ENCODE data around the gene MYB.

DNA sequence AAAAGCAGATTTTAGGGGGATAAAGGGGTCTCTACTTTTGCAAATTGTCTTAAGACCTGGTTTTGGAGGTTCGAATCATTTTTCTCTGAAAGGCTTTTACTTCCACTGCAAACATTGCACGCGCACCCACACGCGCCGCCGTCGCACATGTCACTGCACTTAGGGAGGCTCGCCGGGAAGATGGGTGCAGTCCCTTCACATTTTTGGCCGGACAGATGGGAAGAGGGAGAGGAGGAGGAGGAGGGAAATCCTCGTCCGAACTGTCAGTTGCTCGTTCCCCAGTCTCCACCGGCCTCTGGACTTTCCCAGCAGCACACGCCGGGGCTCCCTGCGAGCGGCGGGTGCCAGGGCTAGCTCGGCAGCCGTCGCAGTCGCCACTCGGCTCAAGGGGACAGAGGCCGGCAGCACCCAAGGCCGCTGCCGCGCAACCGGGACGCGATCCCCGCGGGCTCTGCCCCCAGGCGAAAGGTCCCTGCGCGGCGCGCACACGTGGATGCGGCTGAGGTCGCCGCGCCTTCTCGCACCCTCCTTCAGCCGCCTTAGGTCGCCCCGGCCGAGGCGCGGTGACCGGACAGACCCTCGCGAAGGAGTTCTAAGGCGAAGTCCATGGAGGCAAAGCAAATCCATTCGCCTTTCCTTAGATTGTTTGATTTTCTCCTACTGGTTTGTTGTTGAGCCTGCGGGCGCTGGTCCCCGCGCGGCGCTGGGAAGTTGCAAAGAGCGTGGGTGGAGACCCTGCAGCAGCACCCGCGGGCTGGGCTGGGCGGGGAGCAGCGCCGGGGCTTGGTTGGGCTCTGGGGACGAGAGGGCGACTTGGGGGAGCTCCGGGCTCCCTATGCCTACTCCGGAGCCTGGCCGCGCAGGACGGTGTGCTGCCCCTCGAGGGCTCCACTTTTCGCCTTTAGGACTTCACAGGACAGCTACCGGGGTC lies 1.2 kb downstream of the MYB start:
- TF ChIP-seq, protein P1, sequence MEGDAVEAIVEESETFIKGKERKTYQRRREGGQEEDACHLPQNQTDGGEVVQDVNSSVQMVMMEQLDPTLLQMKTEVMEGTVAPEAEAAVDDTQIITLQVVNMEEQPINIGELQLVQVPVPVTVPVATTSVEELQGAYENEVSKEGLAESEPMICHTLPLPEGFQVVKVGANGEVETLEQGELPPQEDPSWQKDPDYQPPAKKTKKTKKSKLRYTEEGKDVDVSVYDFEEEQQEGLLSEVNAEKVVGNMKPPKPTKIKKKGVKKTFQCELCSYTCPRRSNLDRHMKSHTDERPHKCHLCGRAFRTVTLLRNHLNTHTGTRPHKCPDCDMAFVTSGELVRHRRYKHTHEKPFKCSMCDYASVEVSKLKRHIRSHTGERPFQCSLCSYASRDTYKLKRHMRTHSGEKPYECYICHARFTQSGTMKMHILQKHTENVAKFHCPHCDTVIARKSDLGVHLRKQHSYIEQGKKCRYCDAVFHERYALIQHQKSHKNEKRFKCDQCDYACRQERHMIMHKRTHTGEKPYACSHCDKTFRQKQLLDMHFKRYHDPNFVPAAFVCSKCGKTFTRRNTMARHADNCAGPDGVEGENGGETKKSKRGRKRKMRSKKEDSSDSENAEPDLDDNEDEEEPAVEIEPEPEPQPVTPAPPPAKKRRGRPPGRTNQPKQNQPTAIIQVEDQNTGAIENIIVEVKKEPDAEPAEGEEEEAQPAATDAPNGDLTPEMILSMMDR (IDR thresholded peaks at IDR 0.05), result no peak
- no peak for TF ChIP-seq ZFX (IDR thresholded peaks at IDR 0.05; ENCODE audit: borderline replicate concordance)
